Smooth muscle cell (in vitro differentiated cells): ENCODE measurements around the gene COL6A1. TPM values are rescaled to one million over a fixed set of nuclear protein-coding genes. Genes with fewer than 3 reads are reported as not detected.

Experiments used
- DNase-seq: peaks from one replicate; lab custom pipeline; 2025; ENCODE audit not compliant: unreplicated experiment; lab: John Stamatoyannopoulos, UW
- H2AFZ ChIP-seq: fragments of 200-600 bp; sonication (generic); 2 replicates; pipeline ENCODE4 v1.6.0; 2016; ENCODE audit warnings: antibody characterized with exemption, low read depth, mild to moderate bottlenecking
- H3F3A ChIP-seq: fragments of 200-600 bp; sonication (generic); 2 replicates; pipeline ENCODE4 v1.6.0; 2017; ENCODE audit warnings: antibody characterized with exemption, low read depth
- H3K27ac ChIP-seq: fragments of 200-600 bp; sonication (generic); 2 replicates; pipeline ENCODE4 v1.5.1; 2016; ENCODE audit warnings: low read depth, mild to moderate bottlenecking
- H3K27me3 ChIP-seq: fragments of 200-600 bp; sonication (generic); 2 replicates; pipeline ENCODE4 v1.6.1; 2016; ENCODE audit warnings: low read depth, mild to moderate bottlenecking
- H3K36me3 ChIP-seq: fragments of 200-600 bp; sonication (generic); 2 replicates; pipeline ENCODE4 v1.5.1; 2016; ENCODE audit warnings: low read depth
- H3K4me1 ChIP-seq: fragments of 200-600 bp; sonication (generic); 2 replicates; pipeline ENCODE4 v1.5.1; 2016; ENCODE audit warnings: low read depth
- H3K4me2 ChIP-seq: fragments of 200-600 bp; sonication (generic); 2 replicates; pipeline ENCODE4 v1.6.0; 2016; ENCODE audit warnings: mild to moderate bottlenecking
- H3K4me3 ChIP-seq: fragments of 200-600 bp; sonication (generic); 2 replicates; pipeline ENCODE4 v1.5.1; 2016; ENCODE audit warnings: mild to moderate bottlenecking
- H3K79me2 ChIP-seq: fragments of 200-600 bp; sonication (generic); 2 replicates; pipeline ENCODE4 v1.6.0; 2016; ENCODE audit warnings: low read depth, mild to moderate bottlenecking
- H3K9ac ChIP-seq: fragments of 200-600 bp; sonication (generic); 2 replicates; pipeline ENCODE4 v1.6.0; 2016; ENCODE audit warnings: low read depth
- H3K9me3 ChIP-seq: fragments of 200-600 bp; sonication (generic); replicated peaks from 2 replicates; pipeline ENCODE4 v1.5.1; 2016; ENCODE audit warnings: low read depth
- H4K20me1 ChIP-seq: fragments of 200-600 bp; sonication (generic); 2 replicates; pipeline ENCODE4 v1.6.0; 2016; ENCODE audit warnings: low read depth
- WGBS: methylation state at CpG from one replicate; pipeline ENCODE4 v1.1.7; 2016; ENCODE audit warnings: low lambda C conversion rate; 5-methylcytosine and 5-hydroxymethylcytosine counted together
- polyA plus RNA-seq: library from polyadenylated mRNA; unstranded; fragments of >200 nt; fragmentation: Nextera tagmentation; extraction: Ambion mirVana; gene quantifications from 2 replicates; pipeline ENCODE4 v1.2.1, GENCODE V29; 2016
- total RNA-seq: library from RNA; depleted of rRNA; stranded (reverse); fragments of >200 nt; gene quantifications from 2 replicates; pipeline ENCODE4 v1.2.3, GENCODE V29; 2014
- TF ChIP-seq, protein P1 (sequence below): fragments of 200-600 bp; sonication (generic); IDR thresholded peaks from 2 replicates; pipeline ENCODE4 v1.5.1; 2017; ENCODE audit warnings: borderline replicate concordance, mild to moderate bottlenecking, antibody characterized with exemption; ENCODE audit not compliant: insufficient read depth, poor library complexity, severe bottlenecking

COL6A1 gene
- total and polyA plus RNA-seq, 2 experiments from 2014 or later = 1,292 to 2,827 TPM

DNA sequence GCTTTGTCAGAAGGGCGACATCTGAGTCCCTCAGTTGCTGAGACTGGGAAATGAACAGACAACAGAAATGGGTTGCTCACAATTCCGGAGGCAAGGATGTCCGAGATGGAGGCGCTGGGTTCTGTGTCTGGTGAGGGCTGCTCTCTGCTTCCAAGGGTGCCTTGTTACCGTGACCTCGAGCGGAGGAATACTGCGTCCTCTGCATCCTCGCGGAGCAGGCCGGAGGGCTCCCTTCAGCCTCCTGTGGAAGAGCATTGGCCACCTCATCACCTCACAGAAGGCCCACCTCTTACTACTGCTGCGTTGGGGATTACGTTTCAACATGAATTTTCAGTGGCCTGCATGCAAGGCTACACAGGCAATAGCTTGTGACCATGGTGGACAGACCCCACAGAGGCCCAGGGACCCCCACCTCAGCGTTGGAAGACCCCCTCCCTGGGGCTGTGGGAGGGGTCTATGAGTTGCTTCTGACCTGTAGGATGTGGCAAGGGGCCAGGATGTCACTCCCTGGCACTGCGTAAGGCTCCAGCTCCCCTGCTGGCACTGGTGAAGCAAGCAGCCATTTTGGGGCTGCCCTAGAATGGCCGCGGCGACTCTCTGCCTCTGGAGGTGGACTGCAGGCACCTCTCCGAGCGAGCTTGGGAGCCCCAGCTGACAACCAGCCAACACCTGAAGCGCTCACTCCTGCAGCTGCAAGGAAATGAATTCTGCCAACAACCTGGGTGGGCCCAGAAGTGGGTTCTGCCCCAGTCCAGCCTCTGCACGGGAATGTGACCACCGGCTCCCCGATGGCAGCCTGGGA lies 36.3 kb upstream of the COL6A1 start:
- H3K4me2 ChIP-seq = no peak overlapping the region
- no peak overlapping the region for H3K4me3 ChIP-seq
- no peaks in the 10 kb centered on the region for H3F3A ChIP-seq
- no peaks in the 10 kb centered on the region for H3K4me1 ChIP-seq
- TF ChIP-seq, protein P1, sequence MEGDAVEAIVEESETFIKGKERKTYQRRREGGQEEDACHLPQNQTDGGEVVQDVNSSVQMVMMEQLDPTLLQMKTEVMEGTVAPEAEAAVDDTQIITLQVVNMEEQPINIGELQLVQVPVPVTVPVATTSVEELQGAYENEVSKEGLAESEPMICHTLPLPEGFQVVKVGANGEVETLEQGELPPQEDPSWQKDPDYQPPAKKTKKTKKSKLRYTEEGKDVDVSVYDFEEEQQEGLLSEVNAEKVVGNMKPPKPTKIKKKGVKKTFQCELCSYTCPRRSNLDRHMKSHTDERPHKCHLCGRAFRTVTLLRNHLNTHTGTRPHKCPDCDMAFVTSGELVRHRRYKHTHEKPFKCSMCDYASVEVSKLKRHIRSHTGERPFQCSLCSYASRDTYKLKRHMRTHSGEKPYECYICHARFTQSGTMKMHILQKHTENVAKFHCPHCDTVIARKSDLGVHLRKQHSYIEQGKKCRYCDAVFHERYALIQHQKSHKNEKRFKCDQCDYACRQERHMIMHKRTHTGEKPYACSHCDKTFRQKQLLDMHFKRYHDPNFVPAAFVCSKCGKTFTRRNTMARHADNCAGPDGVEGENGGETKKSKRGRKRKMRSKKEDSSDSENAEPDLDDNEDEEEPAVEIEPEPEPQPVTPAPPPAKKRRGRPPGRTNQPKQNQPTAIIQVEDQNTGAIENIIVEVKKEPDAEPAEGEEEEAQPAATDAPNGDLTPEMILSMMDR = no peak
- no peaks in the 10 kb centered on the region for H3K36me3 ChIP-seq
- no peaks in the 10 kb centered on the region for H4K20me1 ChIP-seq
- H3K9ac ChIP-seq = no peak overlapping the region
- no peaks in the 10 kb centered on the region for H3K79me2 ChIP-seq
- DNase-seq = no peak
- H3K27me3 ChIP-seq = no peaks in the 10 kb centered on the region
- 94% methylated on average over 24 of the region's 24 CpGs for WGBS
- no peaks in the 10 kb centered on the region for H3K9me3 ChIP-seq
- no peak overlapping the region for H2AFZ ChIP-seq
- no peak overlapping the region for H3K27ac ChIP-seq

DNA sequence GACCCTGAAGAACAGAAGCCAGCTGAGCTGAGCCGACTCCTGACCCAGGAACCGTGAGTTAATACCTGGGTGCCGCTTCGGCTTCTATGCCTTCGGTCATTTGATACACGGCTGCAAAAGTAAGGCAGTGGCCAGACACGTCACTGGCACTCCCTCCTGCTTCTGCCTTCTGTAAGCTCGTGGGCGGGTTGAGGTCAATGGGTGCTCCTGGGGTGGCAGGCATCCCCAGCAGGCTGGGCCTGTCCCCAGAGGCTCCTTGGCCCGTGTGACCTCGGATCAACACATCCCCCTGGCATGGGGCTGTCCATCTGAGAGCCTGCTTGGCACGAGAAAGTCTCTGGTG lies 35.7 kb upstream of the COL6A1 start:
- Histone ChIP-seq H3K4me1 (no peaks in the 10 kb centered on the region), H4K20me1 (no peaks in the 10 kb centered on the region), H3F3A (no peaks in the 10 kb centered on the region), H3K27ac (no peak overlapping the region), H2AFZ (no peak overlapping the region), H3K36me3 (no peaks in the 10 kb centered on the region), H3K9me3 (no peaks in the 10 kb centered on the region), H3K4me2 (no peak overlapping the region), H3K4me3 (no peak overlapping the region), H3K79me2 (no peaks in the 10 kb centered on the region), H3K9ac (no peak overlapping the region), H3K27me3 (no peaks in the 10 kb centered on the region)
- DNase-seq = no peak
- TF ChIP-seq, protein P1 = no peak
- WGBS = 95% methylated on average over 12 of the region's 12 CpGs

DNA sequence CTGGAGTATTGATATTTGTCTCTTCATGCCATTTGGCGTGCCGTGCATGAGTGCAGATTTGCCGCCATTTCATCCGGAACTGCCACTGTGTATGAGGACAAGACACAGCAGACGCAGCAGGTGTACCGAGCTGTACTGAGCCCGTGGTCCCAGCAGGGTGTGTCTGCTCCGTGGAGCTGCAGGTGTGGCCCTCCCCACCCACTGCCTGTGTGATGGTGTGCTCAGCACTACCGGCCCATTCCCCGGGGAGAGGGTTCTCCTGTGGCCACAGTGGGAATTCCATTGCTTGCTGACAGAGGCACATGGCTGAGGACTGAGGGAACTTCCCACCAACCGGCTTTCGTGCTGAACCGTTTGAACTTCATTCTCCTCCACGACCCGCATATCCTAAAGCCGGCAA lies 34.3 kb upstream of the COL6A1 start:
- no peak for DNase-seq
- WGBS = 95% methylated on average over 16 of the region's 16 CpGs
- Histone ChIP-seq H3K4me2 (no peak overlapping the region), H3K9me3 (no peaks in the 10 kb centered on the region), H2AFZ (no peak overlapping the region), H3K4me1 (no peaks in the 10 kb centered on the region), H4K20me1 (no peaks in the 10 kb centered on the region), H3K79me2 (no peaks in the 10 kb centered on the region), H3K27me3 (no peaks in the 10 kb centered on the region), H3K27ac (no peak overlapping the region), H3K9ac (no peak overlapping the region), H3K36me3 (no peaks in the 10 kb centered on the region), H3K4me3 (no peak overlapping the region), H3F3A (no peaks in the 10 kb centered on the region)
- TF ChIP-seq, protein P1 = no peak

DNA sequence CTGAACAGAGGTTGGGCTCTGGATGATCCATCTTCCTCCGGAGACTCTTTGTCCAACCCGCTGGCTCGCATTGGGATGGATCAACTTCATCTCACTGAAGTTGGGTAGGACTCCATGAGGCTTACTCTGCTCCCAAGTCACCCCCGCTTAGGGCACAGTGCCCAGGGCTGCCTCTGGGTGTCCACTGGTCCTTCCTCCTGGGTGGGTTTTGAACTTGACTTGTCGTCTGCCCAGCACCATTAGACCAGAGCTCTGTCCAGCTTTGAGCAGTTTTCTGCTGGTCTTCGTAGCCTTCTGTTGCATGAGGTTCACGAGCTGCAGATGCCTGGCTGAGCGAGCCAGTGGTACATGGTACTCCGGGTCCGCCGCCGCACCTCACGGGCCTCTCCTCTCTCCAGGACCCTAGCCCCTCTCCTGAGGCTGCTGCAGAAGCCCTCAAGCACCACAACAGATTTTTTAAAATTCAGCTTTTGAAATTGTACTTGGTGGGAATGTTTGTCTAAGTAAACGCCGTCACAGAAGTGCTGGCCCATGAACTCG lies 33.8 kb upstream of the COL6A1 start:
- Histone ChIP-seq H3K4me3 (no peak overlapping the region), H3K79me2 (no peaks in the 10 kb centered on the region), H3F3A (peaks cover 3% of the 10 kb centered on the region), H3K4me1 (no peaks in the 10 kb centered on the region), H3K27me3 (no peaks in the 10 kb centered on the region), H2AFZ (no peak overlapping the region), H3K27ac (no peak overlapping the region), H3K36me3 (no peaks in the 10 kb centered on the region), H4K20me1 (no peaks in the 10 kb centered on the region), H3K9ac (no peak overlapping the region), H3K4me2 (no peak overlapping the region), H3K9me3 (no peaks in the 10 kb centered on the region)
- no peak for DNase-seq
- TF ChIP-seq, protein P1 = no peak
- WGBS = 97% methylated on average over 16 of the region's 16 CpGs
